GM04504 (cell line): ENCODE results near the gene RUNX1.
"Not testable (repeated sequence)": the region's sequence is repeated elsewhere in the genome, so short reads cannot be mapped to it uniquely, and the experiment has no call there.

Experiments
- DNase-seq: peaks from one replicate; pipeline ENCODE4 v3.0.0-alpha.2; 2012; ENCODE audit warnings: low read depth

Gene RUNX1

GRCh38 chr21:34969423-34970166 lies 79.5 kb downstream of the RUNX1 start:
- DNase-seq, result no peak

DNA sequence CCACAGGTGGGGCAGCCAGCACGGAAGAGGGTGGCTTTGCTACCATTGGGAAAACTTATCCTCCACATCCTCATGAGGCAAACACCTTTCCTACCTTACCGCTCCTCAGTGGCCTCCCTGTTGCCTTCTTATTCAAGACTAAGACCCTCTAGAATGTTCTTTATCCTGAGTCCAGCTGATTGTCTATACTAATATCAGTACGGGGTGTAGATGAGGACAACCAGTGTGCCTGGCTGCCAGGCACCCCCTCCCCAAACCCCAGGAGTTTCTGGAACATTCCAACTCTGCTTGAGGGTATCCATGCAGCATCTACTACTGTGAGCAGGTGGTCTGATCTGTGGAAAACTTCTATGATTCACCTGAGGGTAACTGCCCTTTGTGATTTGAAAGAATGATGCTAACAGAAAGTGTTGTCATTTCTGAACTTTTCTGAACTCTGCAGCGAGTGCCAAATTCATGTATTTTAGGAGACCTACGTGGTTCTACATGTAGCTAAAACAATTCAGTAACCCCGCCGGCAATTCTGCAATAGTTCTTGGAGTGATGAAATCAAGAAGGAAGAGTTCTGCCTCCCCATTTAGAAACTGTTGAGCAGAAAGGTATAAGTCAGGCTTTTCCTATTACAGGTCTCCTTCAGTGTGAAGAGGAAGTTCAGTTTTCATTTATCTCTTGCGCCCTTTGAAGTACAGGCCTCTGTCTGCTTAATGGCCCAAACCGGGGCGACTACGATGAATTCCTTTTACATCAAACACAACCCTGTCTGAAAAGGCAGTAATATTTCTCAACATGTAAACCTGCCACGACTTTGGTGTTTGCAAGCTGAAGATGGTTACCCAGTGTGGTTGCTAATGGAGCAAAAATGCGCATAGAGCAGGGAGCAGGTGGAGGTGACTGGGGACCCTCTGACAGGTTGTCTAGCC lies 80.4 kb downstream of the RUNX1 start:
- no peak for DNase-seq

GRCh38 chr21:34967509-34968289 lies 81.4 kb downstream of the RUNX1 start:
- DNase-seq, result no peak

DNA sequence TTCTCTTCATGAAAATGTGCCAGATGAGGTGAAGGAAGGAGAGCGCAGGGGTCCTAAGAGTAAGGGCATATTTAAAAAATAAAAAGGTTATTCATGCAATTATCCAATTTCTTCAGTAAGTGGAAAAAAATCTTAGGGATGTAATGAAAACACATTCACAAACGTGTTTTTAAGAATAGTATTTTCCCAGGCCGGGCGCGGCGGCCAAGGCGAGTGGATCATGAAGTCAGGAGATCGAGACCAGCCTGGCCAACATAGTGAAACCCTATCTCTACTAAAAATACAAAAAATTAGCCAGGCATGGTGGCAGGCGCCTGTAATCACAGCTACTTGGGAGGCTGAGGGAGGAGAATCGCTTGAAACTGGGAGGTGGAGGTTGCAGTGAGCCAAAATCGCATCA lies 82.2 kb downstream of the RUNX1 start:
- not testable (repeated sequence) for DNase-seq

DNA sequence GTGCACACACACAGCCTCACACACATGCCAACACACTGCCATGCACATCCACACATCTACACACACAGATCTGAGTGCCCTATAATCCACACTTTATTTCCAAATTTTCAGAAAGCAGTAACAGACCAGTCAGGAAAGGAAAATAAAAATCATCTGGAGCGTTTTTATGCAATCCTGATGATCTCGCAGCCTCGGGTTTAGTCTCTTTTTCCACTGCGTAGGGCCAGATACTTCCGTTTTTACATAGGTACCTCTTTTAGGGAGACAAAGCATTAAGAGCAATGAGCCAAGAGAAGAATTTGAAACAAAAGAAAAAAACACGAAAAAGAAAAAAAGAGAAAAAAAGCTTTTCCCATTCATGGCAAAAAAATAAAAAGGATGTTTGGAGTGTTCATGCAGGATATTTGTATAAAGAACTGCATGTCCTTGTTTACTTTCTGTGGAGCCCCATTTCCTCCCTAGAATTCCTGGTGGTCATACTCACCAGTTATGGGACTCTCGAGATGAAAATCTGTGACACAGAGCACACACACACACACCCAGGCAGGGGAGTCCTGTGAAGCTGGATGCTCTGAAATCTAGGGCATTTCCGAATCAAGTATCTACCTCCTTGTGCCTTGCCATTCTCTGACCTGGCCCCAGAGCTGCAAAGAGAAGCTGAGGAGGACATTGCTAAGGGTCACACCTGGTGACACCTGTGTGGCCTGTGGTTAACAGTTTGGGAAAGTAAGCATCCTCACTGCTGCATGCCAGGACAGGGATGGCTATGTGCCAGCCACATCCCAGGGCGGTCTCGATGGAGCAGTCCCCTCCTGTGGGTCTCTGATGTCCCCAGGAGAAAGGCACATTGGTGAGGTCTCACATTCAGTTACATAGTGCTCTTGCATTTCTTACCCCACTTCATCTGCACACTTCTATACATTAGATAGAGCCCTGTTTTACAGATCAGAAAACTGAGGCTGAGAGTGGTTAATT lies 83.6 kb downstream of the RUNX1 start:
- DNase-seq, result no peak

GRCh38 chr21:34962586-34963222 lies 86.4 kb downstream of the RUNX1 start:
- DNase-seq, result no peak

DNA sequence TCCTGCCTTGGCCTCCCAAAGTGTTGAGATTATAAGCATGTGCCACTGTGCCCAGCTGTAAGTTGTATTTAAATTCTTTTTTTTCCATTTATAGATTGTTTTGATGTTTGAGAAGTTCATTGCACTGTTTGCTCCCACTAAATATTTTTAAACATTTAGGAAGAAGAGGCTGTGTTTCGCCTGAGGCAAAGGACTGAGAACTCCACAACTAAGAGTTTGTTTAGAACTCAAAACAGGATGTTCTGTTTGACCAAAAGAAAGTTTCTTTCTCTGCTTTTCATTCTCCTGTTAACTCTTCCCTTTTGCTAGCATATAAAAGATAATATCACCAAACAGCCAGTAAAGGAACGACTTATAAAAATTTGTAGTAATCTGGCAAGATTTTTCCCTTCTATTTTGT lies 87.0 kb downstream of the RUNX1 start:
- no peak for DNase-seq

GRCh38 chr21:34960687-34961086 lies 88.4 kb downstream of the RUNX1 start:
- DNase-seq, result no peak

GRCh38 chr21:34959607-34960006 lies 89.5 kb downstream of the RUNX1 start:
- DNase-seq, result no peak

- DNase-seq, result no peak
Observed at GRCh38 chr21:34958040-34958439, 91.1 kb downstream of the RUNX1 start.

DNA sequence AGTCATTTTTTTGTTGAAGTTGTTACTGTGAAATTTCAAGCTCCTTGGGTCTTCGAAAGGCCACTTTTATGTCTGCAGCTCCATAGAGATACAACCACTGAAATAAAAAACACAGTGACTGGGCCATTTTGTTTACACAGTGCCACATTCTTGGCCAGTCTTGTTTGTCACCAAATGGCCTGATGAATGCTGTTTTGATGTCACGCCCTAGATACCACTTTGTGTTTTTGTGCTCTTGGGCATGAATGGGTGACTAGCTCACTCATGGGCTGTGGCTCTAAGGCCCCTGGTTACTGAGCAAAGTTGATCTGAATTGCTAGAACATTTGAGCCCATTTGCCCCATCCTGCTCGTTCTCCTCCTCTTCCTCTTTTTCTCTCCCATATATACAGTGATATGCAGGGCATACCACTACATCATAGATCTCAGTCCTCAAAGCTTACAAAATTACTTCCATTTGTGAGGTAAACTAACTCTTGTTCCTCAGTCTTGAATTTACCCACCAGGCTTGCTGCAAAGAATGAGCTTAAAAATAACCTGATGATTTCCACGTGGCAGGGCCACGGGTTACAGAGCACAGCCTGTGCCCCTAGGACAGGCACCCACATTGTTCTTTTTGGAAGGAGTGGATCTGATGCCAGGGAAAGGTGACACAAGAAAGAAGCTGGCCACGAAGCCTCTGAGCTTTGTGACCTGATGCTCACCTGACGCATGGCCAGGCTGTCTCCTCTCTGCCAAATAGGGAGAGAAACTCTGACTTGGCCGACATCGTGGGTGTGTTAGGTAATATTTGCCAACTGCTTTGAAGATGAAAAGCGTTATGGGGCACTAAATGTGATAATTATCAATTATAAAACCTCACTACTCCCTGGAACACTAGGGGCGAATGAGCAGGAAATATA lies 92.4 kb downstream of the RUNX1 start:
- DNase-seq, result no peak

GRCh38 chr21:34953950-34954349 lies 95.2 kb downstream of the RUNX1 start:
- no peak for DNase-seq

GRCh38 chr21:34952701-34953100 lies 96.4 kb downstream of the RUNX1 start:
- no peak for DNase-seq

- not testable (repeated sequence) for DNase-seq
Observed at GRCh38 chr21:34951868-34952267, 97.2 kb downstream of the RUNX1 start.

GRCh38 chr21:34950980-34951379 lies 98.1 kb downstream of the RUNX1 start:
- DNase-seq, result no peak

DNA sequence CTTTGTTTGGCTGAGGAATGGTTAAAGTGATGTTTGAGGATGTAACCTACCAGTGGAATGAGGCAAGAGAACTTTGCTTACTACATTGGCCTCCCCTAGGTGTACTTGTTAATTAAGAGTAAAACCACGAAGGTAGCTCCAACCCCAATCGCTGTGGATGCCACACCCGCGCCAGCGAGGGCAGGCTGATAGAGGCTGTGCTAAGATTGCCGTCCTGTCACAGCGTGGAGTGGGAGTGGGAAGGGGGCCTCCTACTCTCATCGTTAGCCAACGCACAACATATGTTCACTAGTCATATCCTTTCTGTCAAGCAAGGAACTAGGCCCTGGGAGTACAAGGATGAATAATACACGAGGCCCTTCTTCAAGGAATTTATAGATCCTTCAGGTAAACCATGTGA lies 99.6 kb downstream of the RUNX1 start:
- no peak for DNase-seq

- DNase-seq, result no peak
Observed at GRCh38 chr21:34949030-34949429, 100.1 kb downstream of the RUNX1 start.

GRCh38 chr21:34948157-34948556 lies 100.9 kb downstream of the RUNX1 start:
- DNase-seq, result no peak

DNA sequence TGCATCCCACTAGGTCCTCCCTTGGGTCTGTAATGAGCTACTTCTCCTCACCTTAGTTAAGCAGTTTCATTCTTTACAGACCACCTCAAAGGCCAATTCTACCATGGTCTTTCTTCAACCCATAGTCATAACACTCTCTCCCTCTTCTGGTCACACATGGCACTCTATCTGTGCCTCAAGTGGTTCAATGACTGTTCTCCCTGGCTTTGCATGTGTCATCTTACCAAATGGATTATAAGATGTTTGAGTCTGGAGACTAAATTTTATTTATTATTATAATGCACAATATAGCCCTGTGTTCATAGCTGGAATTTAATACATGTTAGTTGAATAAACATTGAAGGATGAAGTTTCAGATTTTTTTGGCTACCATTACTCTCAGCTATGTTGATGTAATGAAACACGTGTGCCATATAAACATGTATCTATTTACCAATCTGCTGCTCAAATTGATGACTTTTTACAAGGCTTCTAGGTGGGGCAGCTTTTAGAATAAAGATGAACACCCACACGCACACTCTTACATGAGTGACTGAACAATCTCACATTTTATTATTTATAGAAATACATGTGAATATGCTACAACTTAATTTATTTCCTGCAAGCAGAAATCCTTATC lies 102.1 kb downstream of the RUNX1 start:
- DNase-seq, result no peak
